HEK293T (cell line): ENCODE results near the gene TMEM125.

Experiments
- CTCF ChIA-PET: fragments of 350-600 bp; formaldehyde crosslinking; extraction: SDS; loops from one replicate; lab custom pipeline; 2021; ENCODE audit warnings: antibody characterized with exemption, inconsistent platforms; lab: Yijun Ruan, JAX
- POLR2A ChIA-PET: fragments of 350-600 bp; formaldehyde crosslinking; extraction: SDS; loops from one replicate; lab custom pipeline; 2020; ENCODE audit warnings: antibody characterized with exemption, inconsistent platforms; lab: Yijun Ruan, JAX
- DNase-seq: peaks from one replicate; pipeline ENCODE4 v3.0.0; 2012; ENCODE audit warnings: mixed read lengths; ENCODE audit errors: extremely low spot score
- ARNT ChIP-seq: fragments of 450-650 bp; IDR thresholded peaks from 2 replicates; pipeline ENCODE4 v1.6.1; 2017; ENCODE audit warnings: mild to moderate bottlenecking
- BHLHE40 ChIP-seq: fragments of 450-650 bp; IDR thresholded peaks from 2 replicates; pipeline ENCODE4 v1.6.1; 2016; ENCODE audit warnings: mild to moderate bottlenecking, moderate library complexity, borderline replicate concordance
- CTBP1 ChIP-seq: fragments of 450-650 bp; IDR thresholded peaks from 2 replicates; pipeline ENCODE4 v1.6.1; 2016; ENCODE audit warnings: borderline replicate concordance
- ELF4 ChIP-seq: fragments of 450-650 bp; IDR thresholded peaks from 2 replicates; pipeline ENCODE4 v1.6.1; 2017; ENCODE audit warnings: antibody characterized with exemption
- FOXA1 ChIP-seq: fragments of 450-650 bp; IDR thresholded peaks from 2 replicates; pipeline ENCODE4 v1.6.1; 2016; ENCODE audit warnings: mild to moderate bottlenecking
- FOXK2 ChIP-seq: fragments of 450-650 bp; IDR thresholded peaks from 2 replicates; pipeline ENCODE4 v1.6.1; 2016; ENCODE audit warnings: mild to moderate bottlenecking
- FOXM1 ChIP-seq: fragments of 450-650 bp; IDR thresholded peaks from 2 replicates; pipeline ENCODE4 v1.6.1; 2017; ENCODE audit warnings: mild to moderate bottlenecking, borderline replicate concordance
- HDGF ChIP-seq: fragments of 450-650 bp; IDR thresholded peaks from 2 replicates; pipeline ENCODE4 v1.6.1; 2017; ENCODE audit warnings: antibody characterized with exemption, borderline replicate concordance
- L3MBTL2 ChIP-seq: fragments of 450-650 bp; conservative IDR thresholded peaks from 2 replicates; pipeline ENCODE4 v1.6.1; 2016; ENCODE audit warnings: mild to moderate bottlenecking
- NFRKB ChIP-seq: fragments of 450-650 bp; IDR thresholded peaks from 2 replicates; pipeline ENCODE4 v1.6.1; 2016; ENCODE audit warnings: mild to moderate bottlenecking, moderate library complexity
- PKNOX1 ChIP-seq: fragments of 450-650 bp; IDR thresholded peaks from 2 replicates; pipeline ENCODE4 v1.6.1; 2016
- SP1 ChIP-seq: fragments of 450-650 bp; IDR thresholded peaks from 2 replicates; pipeline ENCODE4 v1.6.1; 2017
- SUZ12 ChIP-seq: fragments of 450-650 bp; IDR thresholded peaks from 2 replicates; pipeline ENCODE4 v1.6.1; 2016; ENCODE audit warnings: mild to moderate bottlenecking
- TARDBP ChIP-seq: fragments of 450-650 bp; IDR thresholded peaks from 2 replicates; pipeline ENCODE4 v1.6.1; 2016
- ZNF384 ChIP-seq: fragments of 450-650 bp; IDR thresholded peaks from 2 replicates; pipeline ENCODE4 v1.6.1; 2016

TMEM125 gene

GRCh38 chr1:43288785-43289706 is 19.3 kb downstream of the TMEM125 start:
- DNase-seq = no peak
- TF ChIP-seq PKNOX1 = no peak
- ChIA-PET POLR2A (interaction anchor here (1.1 to 1.4 kb wide), 2 partner anchors 60 to 69 kb away, joined by 3 to 4 read pairs; no protein-coding TSS in a partner anchor), CTCF (interaction anchor here (0.7 kb wide), 1 partner anchor 70 kb away, joined by 4 read pairs; no protein-coding TSS in a partner anchor)

- ChIA-PET CTCF (interaction anchor here (1.1 to 1.3 kb wide), 2 partner anchors 11 to 66 kb away, joined by 3 to 4 read pairs; no protein-coding TSS in a partner anchor), POLR2A (no interaction called here)
- no peak for TF ChIP-seq CTBP1
- no peak for TF ChIP-seq FOXA1
- no peak for TF ChIP-seq ARNT
- no peak for TF ChIP-seq HDGF
- no peak for TF ChIP-seq TARDBP
- TF ChIP-seq L3MBTL2 = no peak
- TF ChIP-seq PKNOX1 = no peak
- no peak for TF ChIP-seq BHLHE40
- no peak for TF ChIP-seq ZNF384
- no peak for TF ChIP-seq NFRKB
- no peak for DNase-seq
These were observed 22.4 kb downstream of the TMEM125 start for GRCh38 chr1:43292216-43292615.

- TF ChIP-seq HDGF (no peak), PKNOX1 (no peak), FOXK2 (no peak), L3MBTL2 (no peak), FOXM1 (no peak), SP1 (no peak), FOXA1 (no peak), SUZ12 (no peak), TARDBP (no peak)
- DNase-seq = no peak
- ChIA-PET CTCF (no interaction called here), POLR2A (interaction anchor here (0.9 to 1.5 kb wide), 2 partner anchors 56 to 98 kb away, joined by 3 read pairs; no protein-coding TSS in a partner anchor)
These were observed 22.9 kb downstream of the TMEM125 start for GRCh38 chr1:43292679-43293078.

GRCh38 chr1:43293176-43293575 is 23.4 kb downstream of the TMEM125 start:
- TF ChIP-seq SUZ12 (no peak), ARNT (no peak), TARDBP (no peak), HDGF (no peak), FOXA1 (no peak), BHLHE40 (no peak)
- ChIA-PET CTCF (interaction anchor here (0.6 kb wide), 1 partner anchor 232 kb away, joined by 3 read pairs; no protein-coding TSS in a partner anchor), POLR2A (interaction anchor here (0.7 to 2.0 kb wide), 4 partner anchors 37 to 97 kb away, joined by 3 to 7 read pairs (median 3); partner anchors contain the start of gene CDC20)
- no peak for DNase-seq

GRCh38 chr1:43293896-43294760 is 24.3 kb downstream of the TMEM125 start:
- TF ChIP-seq CTBP1 = no peak
- DNase-seq = no peak
- CTCF ChIA-PET = no interaction called here
- POLR2A ChIA-PET = interaction anchor here (1.5 to 2.0 kb wide), 2 partner anchors 55 to 64 kb away, joined by 3 to 7 read pairs; partner anchors contain the start of gene CDC20

GRCh38 chr1:43294761-43295160 is 25.0 kb downstream of the TMEM125 start:
- no peak for TF ChIP-seq CTBP1
- no peak for TF ChIP-seq SP1
- no peak for TF ChIP-seq FOXA1
- no peak for TF ChIP-seq ELF4
- TF ChIP-seq ARNT = no peak
- no peak for TF ChIP-seq L3MBTL2
- TF ChIP-seq NFRKB = no peak
- TF ChIP-seq PKNOX1 = no peak
- CTCF ChIA-PET = no interaction called here
- POLR2A ChIA-PET = interaction anchor here (2.0 kb wide), 1 partner anchor 64 kb away, joined by 7 read pairs; the partner anchor contains the start of gene CDC20
- DNase-seq = no peak
